ENCODE data around the gene LRRC8C. TPM values are rescaled to one million over a fixed set of nuclear protein-coding genes. Genes with fewer than 3 reads are reported as not detected.
A peak's percentile ranks its signal among the peaks of the same experiment; 100 is the strongest.

The LRRC8C gene
- total RNA-seq, 2 donors from 2014 or later: 2.5 to 5.5 TPM

DNA sequence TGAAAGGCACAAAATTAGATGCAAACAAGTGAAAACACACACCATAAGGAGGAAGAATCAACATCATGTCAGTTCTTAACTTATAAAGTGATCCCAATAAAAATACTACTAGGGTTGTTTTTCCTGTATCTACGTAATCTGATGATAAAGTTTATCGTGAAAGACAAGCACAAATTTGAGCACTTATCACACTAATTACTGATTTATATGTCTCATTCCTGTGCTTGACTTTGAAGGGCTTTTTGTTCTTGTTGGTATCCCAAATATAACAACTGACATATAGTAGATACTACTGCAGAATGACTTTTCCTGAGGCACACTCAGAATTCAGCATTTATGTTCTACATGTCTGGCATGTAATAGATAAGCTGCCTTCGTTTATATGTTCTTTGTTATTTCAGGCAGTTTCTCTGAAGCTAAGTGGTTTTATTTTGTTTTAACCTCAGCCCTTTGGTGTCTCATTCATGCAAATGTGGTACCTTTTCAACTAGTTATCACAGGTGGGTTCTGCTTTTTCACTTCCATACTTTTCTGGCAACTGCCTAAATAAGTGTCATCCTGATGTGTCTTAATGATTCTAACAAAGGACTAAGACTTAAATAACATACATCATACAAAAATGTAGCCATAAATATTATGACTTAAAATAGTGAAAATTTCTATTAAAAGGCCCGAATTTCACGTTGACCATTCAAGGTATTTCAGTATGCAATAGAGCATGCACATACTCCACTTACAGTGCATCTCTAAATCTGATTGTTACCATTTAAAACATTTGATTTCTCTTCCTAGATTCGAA lies 73.2 kb downstream of the LRRC8C start:
- no peak overlapping the region for H3K27ac Mint-ChIP-seq
- no peaks in the 10 kb centered on the region for H3K36me3 Mint-ChIP-seq (ENCODE audit: low read depth)
- Histone ChIP-seq H3K4me1 (ENCODE audit: control insufficient read depth, insufficient read depth, low read length) (no peaks in the 10 kb centered on the region), H3K27me3 (ENCODE audit: control insufficient read depth, insufficient read depth, low read length, poor library complexity, severe bottlenecking) (no peaks in the 10 kb centered on the region), H3K4me3 (ENCODE audit: low read length) (no peak overlapping the region), H3K36me3 (ENCODE audit: control insufficient read depth, insufficient read depth, low read length) (no peaks in the 10 kb centered on the region), H3K9ac (ENCODE audit: extremely low read depth, low read length, poor library complexity, severe bottlenecking) (no peak overlapping the region), H3K27ac (ENCODE audit: low read depth, low read length) (no peak overlapping the region), H3K9me3 (ENCODE audit: control insufficient read depth, low read length) (no peaks in the 10 kb centered on the region)
- TF ChIP-seq, protein P1, sequence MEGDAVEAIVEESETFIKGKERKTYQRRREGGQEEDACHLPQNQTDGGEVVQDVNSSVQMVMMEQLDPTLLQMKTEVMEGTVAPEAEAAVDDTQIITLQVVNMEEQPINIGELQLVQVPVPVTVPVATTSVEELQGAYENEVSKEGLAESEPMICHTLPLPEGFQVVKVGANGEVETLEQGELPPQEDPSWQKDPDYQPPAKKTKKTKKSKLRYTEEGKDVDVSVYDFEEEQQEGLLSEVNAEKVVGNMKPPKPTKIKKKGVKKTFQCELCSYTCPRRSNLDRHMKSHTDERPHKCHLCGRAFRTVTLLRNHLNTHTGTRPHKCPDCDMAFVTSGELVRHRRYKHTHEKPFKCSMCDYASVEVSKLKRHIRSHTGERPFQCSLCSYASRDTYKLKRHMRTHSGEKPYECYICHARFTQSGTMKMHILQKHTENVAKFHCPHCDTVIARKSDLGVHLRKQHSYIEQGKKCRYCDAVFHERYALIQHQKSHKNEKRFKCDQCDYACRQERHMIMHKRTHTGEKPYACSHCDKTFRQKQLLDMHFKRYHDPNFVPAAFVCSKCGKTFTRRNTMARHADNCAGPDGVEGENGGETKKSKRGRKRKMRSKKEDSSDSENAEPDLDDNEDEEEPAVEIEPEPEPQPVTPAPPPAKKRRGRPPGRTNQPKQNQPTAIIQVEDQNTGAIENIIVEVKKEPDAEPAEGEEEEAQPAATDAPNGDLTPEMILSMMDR (conservative IDR thresholded peaks at IDR 0.05): no peak
- peaks cover 2% of the 10 kb centered on the region for H3K4me1 Mint-ChIP-seq
- no peaks in the 10 kb centered on the region for H3K27me3 Mint-ChIP-seq (ENCODE audit: insufficient read depth)
- no peak overlapping the region for H3K4me3 Mint-ChIP-seq
- WGBS, 2 experiments (ENCODE audit: insufficient coverage in 1 of 2, insufficient read length in 1 of 2): 40 to 72% methylated on average over 2 to 5 of the region's 6 CpGs
- H3K9me3 Mint-ChIP-seq: no peaks in the 10 kb centered on the region
- DNase-seq: no peak

DNA sequence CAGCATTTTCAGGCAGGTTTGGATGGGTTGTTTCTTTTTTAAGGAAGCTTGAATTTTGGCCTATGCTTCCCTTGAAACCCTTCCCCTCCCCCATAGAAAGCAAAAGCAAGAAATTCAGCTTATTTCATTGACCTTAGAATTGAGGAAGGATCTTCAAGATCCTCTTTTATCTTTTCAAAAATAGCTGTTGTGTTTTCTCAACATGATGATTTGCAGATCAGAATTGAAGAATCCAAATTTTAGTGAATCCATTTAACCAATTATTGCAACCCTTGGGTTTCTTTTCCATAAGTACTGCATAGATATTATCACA lies 73.7 kb downstream of the LRRC8C start:
- TF ChIP-seq, protein P1 (conservative IDR thresholded peaks at IDR 0.05): no peak
- Histone ChIP-seq H3K9ac (ENCODE audit: extremely low read depth, low read length, poor library complexity, severe bottlenecking) (no peak overlapping the region), H3K27me3 (ENCODE audit: control insufficient read depth, insufficient read depth, low read length, poor library complexity, severe bottlenecking) (no peaks in the 10 kb centered on the region), H3K36me3 (ENCODE audit: control insufficient read depth, insufficient read depth, low read length) (no peaks in the 10 kb centered on the region), H3K4me1 (ENCODE audit: control insufficient read depth, insufficient read depth, low read length) (no peaks in the 10 kb centered on the region), H3K9me3 (ENCODE audit: control insufficient read depth, low read length) (no peaks in the 10 kb centered on the region), H3K27ac (ENCODE audit: low read depth, low read length) (no peak overlapping the region), H3K4me3 (ENCODE audit: low read length) (no peak overlapping the region)
- no peak for DNase-seq
- H3K4me1 Mint-ChIP-seq: peaks cover 2% of the 10 kb centered on the region
- H3K27me3 Mint-ChIP-seq (ENCODE audit: insufficient read depth): no peaks in the 10 kb centered on the region
- H3K9me3 Mint-ChIP-seq: no peaks in the 10 kb centered on the region
- H3K4me3 Mint-ChIP-seq: no peak overlapping the region
- H3K36me3 Mint-ChIP-seq (ENCODE audit: low read depth): no peaks in the 10 kb centered on the region
- H3K27ac Mint-ChIP-seq: no peak overlapping the region

DNA sequence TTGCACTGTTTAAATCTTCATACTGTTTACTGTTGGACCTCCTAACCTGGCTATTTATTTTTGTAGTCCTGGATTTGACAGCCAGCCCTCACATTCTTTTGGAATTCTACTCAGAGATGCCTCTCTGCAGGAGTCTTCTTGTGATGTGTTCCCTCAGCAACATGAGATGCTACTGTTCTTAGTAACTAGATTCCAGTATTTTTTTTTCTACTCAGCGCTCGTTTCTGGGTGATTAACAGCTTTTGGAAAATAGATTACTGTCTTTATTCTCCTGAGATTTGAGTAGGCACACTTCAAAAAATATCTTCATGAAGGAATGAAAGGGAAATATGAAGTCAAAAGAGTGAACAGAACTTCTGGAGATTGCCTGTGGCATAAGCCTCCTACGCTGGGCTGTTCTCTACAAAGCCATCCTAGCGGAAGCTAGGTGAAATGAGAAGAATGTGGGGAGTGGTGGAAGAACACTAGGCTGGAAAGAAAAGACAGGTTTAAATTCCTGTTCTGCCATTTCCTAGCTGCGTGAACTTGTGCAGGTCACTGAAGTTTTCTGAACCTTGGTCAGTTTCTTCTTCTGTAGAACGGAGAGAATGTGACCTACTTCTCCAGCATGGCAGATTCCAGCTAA lies 75.9 kb downstream of the LRRC8C start:
- H3K36me3 Mint-ChIP-seq (ENCODE audit: low read depth): no peaks in the 10 kb centered on the region
- no peak overlapping the region for H3K9ac ChIP-seq (ENCODE audit: extremely low read depth, low read length, poor library complexity, severe bottlenecking)
- peak overlapping the region; percentile 32 for H3K27ac ChIP-seq (ENCODE audit: low read depth, low read length)
- no peak overlapping the region for H3K4me3 ChIP-seq (ENCODE audit: low read length)
- H3K27me3 ChIP-seq (ENCODE audit: control insufficient read depth, insufficient read depth, low read length, poor library complexity, severe bottlenecking): no peaks in the 10 kb centered on the region
- no peaks in the 10 kb centered on the region for H3K36me3 ChIP-seq (ENCODE audit: control insufficient read depth, insufficient read depth, low read length)
- no peak for DNase-seq
- H3K4me1 ChIP-seq (ENCODE audit: control insufficient read depth, insufficient read depth, low read length): no peaks in the 10 kb centered on the region
- no peak overlapping the region for H3K27ac Mint-ChIP-seq
- TF ChIP-seq, protein P1 (conservative IDR thresholded peaks at IDR 0.05): no peak
- peaks cover 2% of the 10 kb centered on the region for H3K4me1 Mint-ChIP-seq
- no peaks in the 10 kb centered on the region for H3K27me3 Mint-ChIP-seq (ENCODE audit: insufficient read depth)
- no peaks in the 10 kb centered on the region for H3K9me3 ChIP-seq (ENCODE audit: control insufficient read depth, low read length)
- no peak overlapping the region for H3K4me3 Mint-ChIP-seq
- H3K9me3 Mint-ChIP-seq: no peaks in the 10 kb centered on the region
- 68 to 80% methylated on average over 4 to 6 of the region's 6 CpGs for WGBS, 2 experiments (ENCODE audit: insufficient coverage in 1 of 2, insufficient read length in 1 of 2)
